Activated CD4-positive, alpha-beta T cell treated with anti-CD3 and anti-CD28 coated beads, Interleukin-2, amount 50 U/mL, for 1 hour (primary cell): ENCODE results near the gene PPP1R3E.
"Not testable (repeated sequence)": the region's sequence is repeated elsewhere in the genome, so short reads cannot be mapped to it uniquely, and the experiment has no call there.

Source experiments
- DNase-seq: peaks from one replicate; pipeline ENCODE4 v3.0.0-alpha.2; 2020

PPP1R3E gene

GRCh38 chr14:23297611-23298277 lies 4.9 kb downstream of the PPP1R3E start:
- no peak for DNase-seq

- no peak for DNase-seq
These were observed 5.6 kb downstream of the PPP1R3E start for GRCh38 chr14:23297096-23297495.

DNA sequence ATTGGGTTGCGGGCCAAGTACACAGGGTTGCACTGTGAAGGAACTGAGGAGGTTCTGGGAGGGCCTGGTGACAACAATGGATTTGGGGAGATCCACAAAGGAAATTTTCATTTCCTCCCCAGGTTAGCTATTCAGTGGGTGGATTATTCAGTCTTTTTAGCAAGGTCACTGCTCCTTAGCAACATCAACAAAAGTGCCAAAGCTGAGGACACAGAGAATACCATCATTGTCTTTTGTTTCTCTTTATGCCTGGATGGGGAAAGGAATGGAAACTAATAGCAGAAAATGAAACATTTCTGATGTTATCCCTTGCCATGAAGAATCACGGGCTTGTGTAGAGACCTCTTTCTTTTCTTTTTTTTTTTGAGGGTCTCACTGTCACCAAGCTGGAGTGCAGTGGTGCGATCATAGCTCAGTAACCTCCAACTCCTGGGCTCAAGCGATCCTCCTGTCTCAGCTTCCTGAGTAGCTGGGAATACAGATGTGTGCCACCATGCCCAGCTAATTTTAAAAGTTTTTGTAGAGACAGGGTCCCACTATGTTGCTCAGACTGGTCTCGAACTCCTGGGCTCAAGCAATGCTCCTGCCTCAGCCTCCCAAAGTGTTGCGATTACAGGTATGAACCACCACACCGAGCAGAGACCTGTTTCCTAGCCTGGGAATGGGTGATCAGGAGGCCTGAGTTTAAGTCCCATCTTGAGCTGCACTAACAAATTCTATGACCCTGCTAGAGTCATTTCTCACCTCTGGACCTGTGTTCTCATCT lies 6.5 kb downstream of the PPP1R3E start:
- no peak for DNase-seq

- peak; percentile 52 for DNase-seq
These were observed 7.7 kb downstream of the PPP1R3E start for GRCh38 chr14:23294734-23295561.

DNA sequence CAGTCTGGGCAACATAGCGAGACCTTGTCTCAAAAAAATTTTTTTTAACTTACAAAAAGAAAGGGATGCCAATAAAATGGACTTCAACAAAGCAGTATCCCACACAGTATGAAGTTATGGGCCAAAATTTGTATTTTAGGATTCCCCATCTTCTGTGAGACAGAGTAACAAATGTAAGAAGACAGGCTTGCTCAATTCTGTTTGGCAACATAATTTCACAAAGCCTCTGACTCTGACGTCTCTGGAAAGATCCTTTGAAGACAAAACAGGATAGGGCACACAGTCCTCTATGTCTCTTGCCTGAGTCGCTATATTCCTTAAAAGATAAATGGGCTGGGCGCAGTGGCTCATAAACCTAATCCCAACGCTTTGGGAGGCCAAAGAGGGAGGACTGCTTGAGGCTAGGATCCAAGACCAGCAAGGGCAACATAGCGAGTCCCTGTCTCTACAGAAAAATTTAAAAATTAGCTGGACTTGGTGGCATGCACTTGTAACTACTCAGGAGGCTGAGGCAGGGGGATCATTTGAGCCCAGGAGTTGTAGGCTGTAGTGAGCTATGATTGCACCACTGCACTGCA lies 15.7 kb downstream of the PPP1R3E start:
- DNase-seq, result no peak

GRCh38 chr14:23286020-23286901 lies 16.4 kb downstream of the PPP1R3E start, which contains the start of gene HOMEZ:
TSS of gene HOMEZ (minus strand) at chr14:23286132. CDS start at chr14:23285952, 180 bp downstream.
- peak; percentile 97 for DNase-seq

DNA sequence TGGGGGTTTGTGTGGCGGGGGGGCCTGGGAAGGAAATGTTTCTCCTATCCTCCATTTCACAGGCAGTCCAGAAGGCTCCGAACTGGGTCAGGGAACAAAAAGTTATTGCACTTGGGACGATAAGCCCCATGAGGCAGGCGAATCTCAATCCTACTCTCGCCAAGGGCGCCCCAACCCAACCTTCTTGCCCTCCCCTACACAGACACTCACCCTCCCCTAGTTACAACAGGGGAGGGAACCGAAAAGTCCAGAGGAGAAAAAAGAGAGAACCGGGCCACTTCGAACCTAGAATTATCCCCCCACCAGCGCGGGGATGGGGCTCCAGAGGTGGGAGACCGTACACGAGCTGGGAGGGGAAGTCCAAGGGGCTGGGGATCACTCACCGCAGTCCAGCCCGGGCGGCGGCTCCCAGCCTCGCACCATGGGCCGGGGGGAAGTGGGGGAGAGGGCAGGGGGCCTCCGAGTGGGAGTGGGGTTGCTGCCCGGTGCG lies 17.1 kb downstream of the PPP1R3E start:
- no peak for DNase-seq

GRCh38 chr14:23284654-23285529 lies 17.8 kb downstream of the PPP1R3E start:
- no peak for DNase-seq

GRCh38 chr14:23281247-23281646 lies 21.4 kb downstream of the PPP1R3E start:
- no peak for DNase-seq

- not testable (repeated sequence) for DNase-seq
These were observed 24.7 kb downstream of the PPP1R3E start for GRCh38 chr14:23277928-23278327.

DNA sequence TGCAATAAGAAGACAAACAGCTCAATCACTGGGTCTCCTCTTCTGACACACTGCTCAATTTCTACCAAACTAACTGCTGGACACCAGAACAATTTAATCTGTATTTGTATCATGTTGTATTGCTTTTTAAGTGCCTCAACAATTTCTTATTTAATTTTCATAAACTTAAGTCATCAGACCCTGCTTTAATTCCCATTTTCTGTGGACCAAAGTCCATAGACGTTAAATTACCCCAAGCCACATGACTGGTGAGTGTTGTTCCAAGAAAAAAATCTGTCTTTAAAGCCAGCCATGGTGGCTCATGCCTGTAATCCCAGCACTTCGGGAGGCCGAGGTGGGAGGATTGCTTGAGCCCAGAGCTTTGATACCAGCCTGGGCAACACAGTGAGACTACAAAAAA lies 25.5 kb downstream of the PPP1R3E start:
- no peak for DNase-seq

GRCh38 chr14:23275412-23275811 lies 27.2 kb downstream of the PPP1R3E start:
- DNase-seq, result no peak

DNA sequence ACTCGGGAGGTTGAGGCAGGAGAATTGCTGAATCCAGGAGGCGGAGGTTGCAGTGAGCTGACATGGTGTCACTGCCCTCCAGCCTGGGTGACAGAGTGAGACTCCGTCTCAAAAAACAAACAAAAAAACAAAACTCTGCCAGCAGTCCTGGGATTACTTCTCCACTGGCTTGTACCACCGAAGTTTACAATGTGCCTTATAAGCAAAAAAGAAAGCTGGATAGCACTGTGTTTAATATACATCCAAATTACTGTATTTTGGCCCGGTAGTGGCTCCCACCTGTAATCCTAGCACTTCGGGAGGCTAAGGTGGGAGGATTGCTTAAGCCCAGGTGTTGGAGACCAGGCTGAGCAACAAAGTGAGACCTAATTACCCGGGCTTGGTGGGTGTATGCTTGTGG lies 33.5 kb downstream of the PPP1R3E start:
- no peak for DNase-seq

GRCh38 chr14:23260849-23261248 lies 41.8 kb downstream of the PPP1R3E start:
- not testable (repeated sequence) for DNase-seq

GRCh38 chr14:23259426-23259825 lies 43.2 kb downstream of the PPP1R3E start:
- no peak for DNase-seq

GRCh38 chr14:23258256-23258655 lies 44.4 kb downstream of the PPP1R3E start:
- no peak for DNase-seq

DNA sequence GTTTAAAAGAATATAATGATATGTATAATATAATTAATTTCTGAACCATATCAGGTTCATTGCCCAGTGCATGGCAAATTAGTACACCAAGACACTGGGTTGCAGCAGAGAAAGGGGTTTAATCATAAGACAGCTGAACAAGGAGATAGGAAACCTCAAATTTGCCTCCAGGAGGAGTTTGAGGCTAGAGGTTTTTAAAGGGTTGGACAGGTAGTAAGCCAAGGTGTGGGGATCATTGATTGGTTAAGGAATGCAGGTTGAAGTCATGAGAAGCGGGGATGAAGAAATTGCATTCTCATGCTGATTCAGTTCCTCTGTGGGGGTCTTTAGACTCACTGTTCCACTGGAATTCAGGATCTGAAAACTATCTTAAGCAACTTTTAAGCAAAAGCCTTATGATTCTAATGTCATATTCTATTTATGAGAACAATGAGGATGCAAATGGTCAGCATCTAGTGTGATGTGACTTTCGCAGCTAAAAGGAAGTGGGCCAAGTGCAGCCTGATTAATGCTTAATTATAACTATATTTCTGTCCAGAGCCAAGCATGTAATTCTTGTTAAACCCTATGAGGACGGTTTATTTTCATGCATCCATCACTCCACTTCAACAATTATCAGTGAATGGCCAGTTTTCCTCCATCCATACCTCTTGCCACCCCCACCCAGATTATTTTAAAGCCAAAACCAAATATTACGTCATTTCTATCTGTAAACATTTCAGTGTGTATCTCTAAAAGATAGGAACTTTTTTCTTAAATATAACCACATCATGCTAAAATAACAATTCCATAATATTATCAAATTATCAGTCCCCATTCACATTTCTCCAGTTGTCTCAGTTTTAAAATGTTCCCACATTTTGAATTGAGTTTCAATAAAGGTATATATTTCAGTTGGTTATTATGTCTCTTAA lies 50.0 kb downstream of the PPP1R3E start:
- no peak for DNase-seq

- no peak for DNase-seq
These were observed 50.7 kb downstream of the PPP1R3E start for GRCh38 chr14:23252006-23252405.

GRCh38 chr14:23249824-23250223 lies 52.8 kb downstream of the PPP1R3E start:
- no peak for DNase-seq

- no peak for DNase-seq
These were observed 54.1 kb downstream of the PPP1R3E start for GRCh38 chr14:23248601-23249000.
